GM19397 (cell line): Measurements from ENCODE around the gene SRGAP3.

Source experiments
- ATAC-seq: cut with Tn5 transposase; IDR thresholded peaks from one replicate; pipeline ENCODE4 v1.9.1; 2021; ENCODE audit warnings: mild to moderate bottlenecking, moderate library complexity; ENCODE audit not compliant: unreplicated experiment

SRGAP3 gene

GRCh38 chr3:9026320-9027045, 223.0 kb downstream of the SRGAP3 start:
- no peak for ATAC-seq

- ATAC-seq: no peak
These were observed 225.1 kb downstream of the SRGAP3 start for GRCh38 chr3:9024341-9024740.

- ATAC-seq: no peak
These were observed 226.2 kb downstream of the SRGAP3 start for GRCh38 chr3:9023226-9023590.

GRCh38 chr3:9022305-9023225, 226.9 kb downstream of the SRGAP3 start:
- no peak for ATAC-seq

- ATAC-seq: no peak
These were observed 228.0 kb downstream of the SRGAP3 start for GRCh38 chr3:9021271-9022009.

GRCh38 chr3:9020426-9020825, 229.0 kb downstream of the SRGAP3 start:
- ATAC-seq: no peak

- ATAC-seq: no peak
These were observed 230.0 kb downstream of the SRGAP3 start for GRCh38 chr3:9019259-9019961.

- ATAC-seq: no peak
These were observed 234.2 kb downstream of the SRGAP3 start for GRCh38 chr3:9015250-9015649.

- ATAC-seq: no peak
These were observed 235.5 kb downstream of the SRGAP3 start for GRCh38 chr3:9013782-9014563.

GRCh38 chr3:9012521-9012920, 236.9 kb downstream of the SRGAP3 start:
- no peak for ATAC-seq

- ATAC-seq: no peak
These were observed 239.4 kb downstream of the SRGAP3 start for GRCh38 chr3:9009976-9010545.

GRCh38 chr3:9008550-9009255, 240.7 kb downstream of the SRGAP3 start:
- ATAC-seq: no peak

- ATAC-seq: no peak
These were observed 241.5 kb downstream of the SRGAP3 start for GRCh38 chr3:9007928-9008327.

GRCh38 chr3:9007213-9007612, 242.2 kb downstream of the SRGAP3 start:
- ATAC-seq: no peak

GRCh38 chr3:9000041-9000440, 249.4 kb downstream of the SRGAP3 start:
- ATAC-seq: no peak

- no peak for ATAC-seq
These were observed 252.3 kb downstream of the SRGAP3 start for GRCh38 chr3:8997151-8997550.

- ATAC-seq: no peak
These were observed 252.7 kb downstream of the SRGAP3 start for GRCh38 chr3:8996681-8997121.

- no peak for ATAC-seq
These were observed 253.2 kb downstream of the SRGAP3 start for GRCh38 chr3:8996216-8996615.

GRCh38 chr3:8994226-8994625, 255.2 kb downstream of the SRGAP3 start:
- no peak for ATAC-seq
